B cell (primary cell): ENCODE measurements around the gene MCM3AP. TPM values are rescaled to one million over a fixed set of nuclear protein-coding genes. Genes with fewer than 3 reads are reported as not detected.

ENCODE experiments used
- ATAC-seq: fragments of 200-7000 bp; cut with Tn5 transposase; one replicate; pipeline ENCODE4 v1.10.0; 2021; ENCODE audit warnings: low read depth, mild to moderate bottlenecking, moderate number of reproducible peaks, moderate library complexity
- CTCF ChIA-PET: fragments of 350-600 bp; sonication (Branson Sonifier 250); formaldehyde crosslinking; loops from one replicate; lab custom pipeline; 2021; ENCODE audit warnings: antibody characterized with exemption, inconsistent platforms; lab: Charles Lee
- POLR2A ChIA-PET: fragments of 350-600 bp; sonication (Branson Sonifier 250); formaldehyde crosslinking; loops from one replicate; lab custom pipeline; 2021; ENCODE audit warnings: antibody characterized with exemption; lab: Charles Lee
- DNase-seq: peaks from one replicate; pipeline ENCODE4 v3.0.0; 2013
- H2AFZ ChIP-seq: 2 replicates; pipeline ENCODE4 v1.6.1; 2012; ENCODE audit warnings: mild to moderate bottlenecking, low read depth, low read length; ENCODE audit not compliant: insufficient read depth, poor library complexity, severe bottlenecking
- H3K27ac ChIP-seq, 2 donors: 1 replicate in 1 of 2; 2 replicates in 1 of 2; pipeline ENCODE4 v1.5.1; 2012 to 2013; ENCODE audit warnings: low read length in 2 of 2, mild to moderate bottlenecking in 2 of 2, moderate library complexity in 1 of 2
- H3K27me3 ChIP-seq, 4 experiments: fragments of 200-600 bp in 1 of 4; sonication (generic) in 1 of 4; replicated peaks in 1 of 4; 1 replicate in 2 of 4; 2 replicates in 2 of 4; pipeline versions ENCODE4 v1.6.1 to v1.7.0; 2013 to 2016; ENCODE audit warnings: low read length in 3 of 4, mild to moderate bottlenecking in 2 of 4, mixed read lengths in 1 of 4, moderate library complexity in 1 of 4; ENCODE audit not compliant: insufficient read depth in 4 of 4, control insufficient read depth in 3 of 4; ENCODE audit errors: control extremely low read depth in 1 of 4
- H3K36me3 ChIP-seq, 2 experiments: replicated peaks in 1 of 2; 1 replicate in 1 of 2; 2 replicates in 1 of 2; pipeline versions ENCODE4 v1.6.1 to v1.7.1; 2013; ENCODE audit warnings: low read length in 1 of 2; ENCODE audit not compliant: insufficient read depth in 2 of 2, control insufficient read depth in 1 of 2; ENCODE audit errors: control extremely low read depth in 1 of 2, extremely low read depth in 1 of 2
- H3K4me1 ChIP-seq, 2 donors: fragments of 200-600 bp in 1 of 2; sonication (generic) in 1 of 2; 1 replicate in 1 of 2; 2 replicates in 1 of 2; pipeline versions ENCODE4 v1.5.1 to v1.6.1; 2013 to 2017; ENCODE audit warnings: low read length in 2 of 2; ENCODE audit not compliant: control insufficient read depth in 2 of 2, insufficient read depth in 2 of 2
- H3K4me2 ChIP-seq: replicated peaks from 2 replicates; pipeline ENCODE3; 2012; ENCODE audit warnings: mild to moderate bottlenecking, low read depth, low read length; ENCODE audit not compliant: poor library complexity, severe bottlenecking
- H3K4me3 ChIP-seq, 5 experiments: fragments of 200-600 bp in 1 of 5; sonication (generic) in 1 of 5; 1 replicate in 3 of 5; 2 replicates in 2 of 5; pipeline versions ENCODE4 v1.5.1 to v1.7.0; 2011 to 2016; ENCODE audit warnings: low read length in 4 of 5, mild to moderate bottlenecking in 4 of 5, low read depth in 2 of 5, control low read depth in 1 of 5, moderate library complexity in 1 of 5; ENCODE audit not compliant: insufficient read depth in 1 of 5; ENCODE audit errors: control extremely low read depth in 1 of 5, extremely low read depth in 1 of 5
- H3K79me2 ChIP-seq: fragments of 200-600 bp; sonication (generic); one replicate; pipeline ENCODE4 v1.6.0; 2016; ENCODE audit warnings: low read length; ENCODE audit not compliant: control insufficient read depth, insufficient read depth
- H3K9ac ChIP-seq: fragments of 200-600 bp; sonication (generic); 2 replicates; pipeline ENCODE4 v1.6.1; 2017; ENCODE audit warnings: mild to moderate bottlenecking, low read length, moderate library complexity
- H3K9me3 ChIP-seq, 3 donors: one replicate each; pipeline versions ENCODE4 v1.6.1 to v1.7.1; 2013; ENCODE audit warnings: low read length in 2 of 3; ENCODE audit not compliant: control insufficient read depth in 2 of 3, insufficient read depth in 1 of 3; ENCODE audit errors: control extremely low read depth in 1 of 3
- H4K20me1 ChIP-seq: 2 replicates; pipeline ENCODE4 v1.6.0; 2012; ENCODE audit warnings: mild to moderate bottlenecking, low read length; ENCODE audit not compliant: insufficient read depth, control insufficient read depth, poor library complexity, severe bottlenecking
- H3K27ac Mint-ChIP-seq: one replicate; pipeline ENCODE4 v1.8.0; 2021; ENCODE audit warnings: mixed read lengths
- H3K27me3 Mint-ChIP-seq: one replicate; pipeline ENCODE4 v1.8.0; 2021; ENCODE audit warnings: mixed read lengths
- H3K4me1 Mint-ChIP-seq: one replicate; pipeline ENCODE4 v1.8.0; 2021; ENCODE audit warnings: mixed read lengths
- H3K4me3 Mint-ChIP-seq: one replicate; pipeline ENCODE4 v1.8.0; 2021; ENCODE audit warnings: mixed read lengths
- H3K9me3 Mint-ChIP-seq: one replicate; pipeline ENCODE4 v1.8.0; 2022; ENCODE audit warnings: mixed read lengths; ENCODE audit not compliant: insufficient read depth
- EZH2 ChIP-seq: IDR thresholded peaks from 2 replicates; pipeline ENCODE4 v1.6.1; 2012; ENCODE audit warnings: borderline replicate concordance, low read depth, mild to moderate bottlenecking, moderate library complexity, low read length; ENCODE audit not compliant: insufficient read depth, poor library complexity, severe bottlenecking
- WGBS: methylation state at CpG from one replicate; pipeline ENCODE4 v1.1.5; 2013; ENCODE audit warnings: missing lambda C conversion rate; ENCODE audit not compliant: insufficient coverage; 5-methylcytosine and 5-hydroxymethylcytosine counted together
- intact Hi-C: fragments of 100-400 bp; cut with micrococcal nuclease; formaldehyde crosslinking; loops from one replicate; pipeline ENCODE4 v1.10.0; 2022
- polyA plus RNA-seq: library from polyadenylated mRNA; depleted of rRNA; stranded (reverse); fragments of >200 nt; gene quantifications from 2 replicates; pipeline ENCODE4 v1.2.3, GENCODE V29; 2012
- total RNA-seq, 2 donors: library from RNA; stranded (reverse); fragments of 120-200 nt in 1 of 2; gene quantifications; 1 replicate in 1 of 2; 2 replicates in 1 of 2; pipeline versions ENCODE4 v1.2.3 to v1.2.4, GENCODE V29; 2013 to 2022
- TF ChIP-seq, protein P1 (sequence below): fragments of 200-600 bp; IDR thresholded peaks from one replicate; pipeline ENCODE4 v1.8.0; 2022; ENCODE audit warnings: antibody characterized with exemption, mild to moderate bottlenecking

Gene MCM3AP
- total and polyA plus RNA-seq, 2 donors (not counting 1 experiment from before 2014, with no cell fraction given): 61.7 to 180 TPM

DNA sequence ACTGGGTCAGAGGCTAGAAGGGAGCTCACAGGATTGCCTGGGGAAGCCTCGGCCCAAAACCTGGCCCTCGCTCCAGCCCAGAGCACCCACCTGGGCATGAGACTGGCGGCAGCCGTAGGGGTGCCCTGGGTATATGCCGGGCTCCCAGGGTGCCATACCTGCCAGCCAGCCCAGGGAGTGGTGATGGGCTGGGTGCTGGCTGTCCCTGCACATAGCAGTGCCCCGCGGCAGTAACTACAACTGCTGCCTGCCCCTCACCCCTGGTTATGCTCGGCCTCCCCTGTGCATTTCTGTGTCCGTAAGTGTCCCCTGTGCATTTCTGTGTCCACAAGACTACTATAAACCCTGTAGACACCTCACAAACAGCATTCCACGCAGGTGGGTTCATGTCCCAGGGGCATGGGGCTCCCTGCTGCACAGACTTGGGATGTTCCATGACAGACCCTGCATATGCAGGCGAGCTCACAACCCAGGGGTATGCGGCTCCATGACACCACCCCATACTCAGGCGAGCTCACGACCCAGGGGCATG is 95.4 kb downstream of the MCM3AP start:
- Mint-ChIP-seq H3K27me3 (no peaks in the 10 kb centered on the region), H3K4me1 (peaks cover 3% of the 10 kb centered on the region), H3K9me3 (no peaks in the 10 kb centered on the region), H3K4me3 (no peak overlapping the region), H3K27ac (no peak overlapping the region)
- no peak overlapping the region for H3K4me3 ChIP-seq
- H3K79me2 ChIP-seq: no peaks in the 10 kb centered on the region
- WGBS: 97% methylated on average over 14 of the region's 14 CpGs
- intact Hi-C loops: no loop called here
- H3K9me3 ChIP-seq: no peaks in the 10 kb centered on the region
- TF ChIP-seq EZH2: no peak
- TF ChIP-seq, protein P1, sequence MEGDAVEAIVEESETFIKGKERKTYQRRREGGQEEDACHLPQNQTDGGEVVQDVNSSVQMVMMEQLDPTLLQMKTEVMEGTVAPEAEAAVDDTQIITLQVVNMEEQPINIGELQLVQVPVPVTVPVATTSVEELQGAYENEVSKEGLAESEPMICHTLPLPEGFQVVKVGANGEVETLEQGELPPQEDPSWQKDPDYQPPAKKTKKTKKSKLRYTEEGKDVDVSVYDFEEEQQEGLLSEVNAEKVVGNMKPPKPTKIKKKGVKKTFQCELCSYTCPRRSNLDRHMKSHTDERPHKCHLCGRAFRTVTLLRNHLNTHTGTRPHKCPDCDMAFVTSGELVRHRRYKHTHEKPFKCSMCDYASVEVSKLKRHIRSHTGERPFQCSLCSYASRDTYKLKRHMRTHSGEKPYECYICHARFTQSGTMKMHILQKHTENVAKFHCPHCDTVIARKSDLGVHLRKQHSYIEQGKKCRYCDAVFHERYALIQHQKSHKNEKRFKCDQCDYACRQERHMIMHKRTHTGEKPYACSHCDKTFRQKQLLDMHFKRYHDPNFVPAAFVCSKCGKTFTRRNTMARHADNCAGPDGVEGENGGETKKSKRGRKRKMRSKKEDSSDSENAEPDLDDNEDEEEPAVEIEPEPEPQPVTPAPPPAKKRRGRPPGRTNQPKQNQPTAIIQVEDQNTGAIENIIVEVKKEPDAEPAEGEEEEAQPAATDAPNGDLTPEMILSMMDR: no peak
- H3K9ac ChIP-seq: no peak overlapping the region
- no peak overlapping the region for H3K4me2 ChIP-seq
- ChIA-PET CTCF (no interaction called here), POLR2A (no interaction called here)
- DNase-seq (peak; percentile 2), ATAC-seq (no peak)
- H3K27me3 ChIP-seq: no peaks in the 10 kb centered on the region
- no peak overlapping the region for H2AFZ ChIP-seq
- H3K4me1 ChIP-seq: peaks cover 0 to 8% of the 10 kb centered on the region in 2 donors
- no peak overlapping the region for H3K27ac ChIP-seq
- no peaks in the 10 kb centered on the region for H4K20me1 ChIP-seq
- peaks cover 0 to 8% of the 10 kb centered on the region in 2 experiments for H3K36me3 ChIP-seq

DNA sequence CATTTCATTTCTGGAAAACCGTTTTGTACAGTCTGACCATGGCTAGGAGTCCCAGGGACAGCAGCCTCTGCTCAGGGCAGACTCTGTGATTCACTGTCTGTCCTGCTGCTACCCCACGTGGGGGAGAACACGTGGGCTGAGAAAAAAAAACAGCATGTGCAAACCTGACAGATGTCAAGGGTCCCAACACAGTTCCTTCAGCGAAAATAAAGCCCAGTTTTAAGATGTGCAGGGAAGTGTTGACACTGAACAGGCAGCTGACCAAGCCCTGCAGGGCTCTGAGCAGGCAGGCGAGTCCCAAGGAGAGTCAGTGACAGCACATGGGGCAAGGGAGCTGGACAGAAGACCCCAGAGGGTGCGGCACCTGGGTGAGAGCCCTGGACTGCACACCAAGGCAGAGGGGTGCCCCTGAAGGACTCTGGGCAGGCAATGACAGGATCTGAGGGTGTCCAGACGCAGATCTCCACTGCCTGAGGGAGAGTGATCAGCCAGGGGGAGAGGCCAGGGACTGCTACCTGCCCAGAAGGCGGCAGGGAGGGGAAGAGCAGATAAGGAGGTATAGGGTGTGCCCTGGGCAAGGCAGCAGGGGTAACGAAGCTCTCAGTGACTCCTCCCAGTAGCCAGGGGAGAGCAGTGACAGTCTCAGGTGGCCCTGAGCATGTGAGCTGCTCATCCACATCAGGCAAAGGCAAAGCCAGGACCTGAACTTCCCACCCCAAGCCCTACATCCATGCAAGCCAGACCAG is 96.0 kb downstream of the MCM3AP start:
- Histone ChIP-seq H3K36me3 (peaks cover 0 to 8% of the 10 kb centered on the region in 2 experiments), H3K4me3 (no peak overlapping the region), H3K4me1 (peaks cover 0 to 8% of the 10 kb centered on the region in 2 donors), H3K27me3 (no peaks in the 10 kb centered on the region), H3K9ac (no peak overlapping the region), H3K79me2 (no peaks in the 10 kb centered on the region), H2AFZ (no peak overlapping the region), H3K9me3 (no peaks in the 10 kb centered on the region), H3K4me2 (no peak overlapping the region), H3K27ac (no peak overlapping the region), H4K20me1 (no peaks in the 10 kb centered on the region)
- Mint-ChIP-seq H3K9me3 (no peaks in the 10 kb centered on the region), H3K4me1 (peaks cover 6% of the 10 kb centered on the region), H3K4me3 (no peak overlapping the region), H3K27me3 (no peaks in the 10 kb centered on the region), H3K27ac (no peak overlapping the region)
- CTCF ChIA-PET: no interaction called here
- ATAC-seq (no peak), DNase-seq (peak; percentile 7)
- 94% methylated on average over 9 of the region's 9 CpGs for WGBS
- intact Hi-C loops: no loop called here
- no peak for TF ChIP-seq EZH2
- TF ChIP-seq, protein P1: no peak
- POLR2A ChIA-PET: no interaction called here
